HG02884 (cell line): ENCODE measurements around the gene KIAA0408.
A peak's percentile ranks its signal among the peaks of the same experiment; 100 is the strongest.
"Not testable (repeated sequence)": the region's sequence is repeated elsewhere in the genome, so short reads cannot be mapped to it uniquely, and the experiment has no call there.

Experiments used
- ATAC-seq: cut with Tn5 transposase; IDR thresholded peaks from one replicate; pipeline ENCODE4 v1.9.1; 2021; ENCODE audit warnings: mild to moderate bottlenecking, moderate library complexity; ENCODE audit not compliant: unreplicated experiment

KIAA0408 gene

GRCh38 chr6:127420556-127420955 lies 38.6 kb downstream of the KIAA0408 start:
- ATAC-seq = peak; percentile 100

- ATAC-seq = no peak
Observed at GRCh38 chr6:127415096-127415495, 44.1 kb downstream of the KIAA0408 start.

- ATAC-seq = not testable (repeated sequence)
Observed at GRCh38 chr6:127413123-127413522, 46.1 kb downstream of the KIAA0408 start.

- not testable (repeated sequence) for ATAC-seq
Observed at GRCh38 chr6:127412016-127412415, 47.2 kb downstream of the KIAA0408 start.
